Activated CD8-positive, alpha-beta T cell treated with anti-CD3 and anti-CD28 coated beads for 36 hours (primary cell): ENCODE measurements around the gene TRIP13. TPM values are rescaled to one million over a fixed set of nuclear protein-coding genes. Genes with fewer than 3 reads are reported as not detected.

ENCODE experiments used
- ATAC-seq: fragments of 200-7000 bp; cut with Tn5 transposase; one replicate; pipeline ENCODE4 v1.10.0; 2021; ENCODE audit warnings: mild to moderate bottlenecking, moderate library complexity
- CTCF ChIA-PET: fragments of 350-600 bp; sonication (Branson Sonifier 250); formaldehyde crosslinking; loops from one replicate; lab custom pipeline; 2021; ENCODE audit warnings: antibody characterized with exemption; lab: Charles Lee
- POLR2A ChIA-PET: fragments of 350-600 bp; sonication (Branson Sonifier 250); formaldehyde crosslinking; loops from one replicate; lab custom pipeline; 2021; ENCODE audit warnings: antibody characterized with exemption; lab: Charles Lee
- DNase-seq: peaks from one replicate; pipeline ENCODE4 v3.0.0-alpha.2; 2020
- H3K27ac Mint-ChIP-seq: one replicate; pipeline ENCODE4 v1.8.0; 2021; ENCODE audit warnings: mild to moderate bottlenecking, mixed read lengths
- H3K27me3 Mint-ChIP-seq: one replicate; pipeline ENCODE4 v1.8.0; 2021; ENCODE audit warnings: mixed read lengths
- H3K36me3 Mint-ChIP-seq: one replicate; pipeline ENCODE4 v1.8.0; 2021; ENCODE audit warnings: low read depth, mixed read lengths
- H3K4me1 Mint-ChIP-seq: one replicate; pipeline ENCODE4 v1.8.0; 2021; ENCODE audit warnings: low read depth, mixed read lengths
- H3K4me3 Mint-ChIP-seq: one replicate; pipeline ENCODE4 v1.8.0; 2021; ENCODE audit warnings: mild to moderate bottlenecking, moderate library complexity, mixed read lengths
- H3K9me3 Mint-ChIP-seq: one replicate; pipeline ENCODE4 v1.8.0; 2021; ENCODE audit warnings: mixed read lengths
- intact Hi-C: fragments of 100-400 bp; cut with micrococcal nuclease; formaldehyde crosslinking; loops from one replicate; pipeline ENCODE4 v1.10.0; 2022
- total RNA-seq, 2 experiments: library from RNA; stranded (reverse); gene quantifications; one replicate each; pipeline ENCODE4 v1.2.3, GENCODE V29; 2021
- TF ChIP-seq, protein P1 (sequence below): fragments of 200-600 bp; IDR thresholded peaks from one replicate; pipeline ENCODE4 v1.8.0; 2022; ENCODE audit warnings: antibody characterized with exemption, mild to moderate bottlenecking

TRIP13 gene
- total RNA-seq, 2 experiments from 2014 or later = 31.0 to 36.9 TPM

DNA sequence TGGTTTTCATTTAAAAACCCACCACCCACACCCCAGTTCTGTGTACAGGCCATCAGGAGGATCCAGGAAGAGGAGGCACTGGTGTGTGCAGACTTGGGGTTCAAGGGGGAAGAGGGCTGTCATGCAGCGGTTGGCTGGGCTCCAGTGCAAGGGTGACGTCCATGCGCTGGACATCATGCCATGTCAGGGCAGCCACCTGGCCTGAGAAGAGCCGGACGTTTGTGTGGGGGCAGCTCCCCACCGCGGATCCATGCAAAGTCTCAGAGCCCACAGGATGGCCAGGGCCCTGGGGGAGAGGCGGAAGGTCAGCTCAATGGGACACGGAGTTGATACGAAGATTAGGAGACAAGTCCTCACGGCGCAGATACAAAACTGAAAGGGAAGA lies 11.1 kb upstream of the TRIP13 start:
- intact Hi-C loops = no loop called here
- H3K27ac Mint-ChIP-seq = no peak overlapping the region

DNA sequence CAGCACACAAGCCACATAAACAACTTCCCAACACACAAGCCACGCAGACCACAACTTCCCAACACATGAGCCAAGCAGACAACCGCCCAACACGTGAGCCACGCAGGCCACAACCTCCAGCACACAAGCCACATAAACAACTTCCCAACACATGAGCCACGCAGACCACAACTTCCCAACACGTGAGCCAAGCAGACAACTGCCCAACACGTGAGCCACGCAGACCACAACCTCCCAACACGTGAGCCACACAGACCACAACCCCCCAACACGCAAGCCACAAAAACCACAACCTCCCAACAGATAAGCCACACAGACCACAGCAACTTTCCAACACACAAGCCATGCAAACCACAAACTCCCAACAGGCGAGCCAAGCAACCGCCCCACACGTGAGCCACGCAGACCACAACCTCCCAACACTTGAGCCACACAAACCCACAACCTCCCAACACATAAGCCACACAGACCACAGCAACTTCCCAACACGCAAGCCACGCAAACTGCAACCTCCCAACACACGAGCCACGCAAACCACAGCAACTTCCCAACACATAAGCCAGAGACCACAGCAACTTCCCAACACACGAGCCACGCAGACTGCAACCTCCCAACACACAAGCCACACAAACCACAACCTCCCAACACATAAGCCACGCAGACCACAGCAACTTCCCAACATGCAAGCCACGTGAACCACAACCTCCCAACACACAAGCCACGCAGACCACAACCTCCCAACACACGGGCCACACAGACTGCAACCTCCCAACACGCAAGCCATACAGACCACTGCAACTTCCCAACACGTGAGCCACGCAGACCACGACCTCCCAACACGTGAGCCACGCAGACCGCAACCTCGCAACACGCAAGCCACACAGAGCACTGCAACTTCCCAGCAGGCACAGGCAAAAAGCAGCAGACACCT lies 10.2 kb upstream of the TRIP13 start:
- Mint-ChIP-seq H3K36me3 (peaks cover 70% of the 10 kb centered on the region), H3K27me3 (no peaks in the 10 kb centered on the region), H3K4me3 (peak overlapping the region; percentile 31), H3K27ac (peak overlapping the region; percentile 77), H3K4me1 (peaks cover 16% of the 10 kb centered on the region), H3K9me3 (peaks cover 7% of the 10 kb centered on the region)
- intact Hi-C loops = no loop called here
- ATAC-seq (no peak), DNase-seq (no peak)
- ChIA-PET CTCF (no interaction called here), POLR2A (no interaction called here)
- TF ChIP-seq, protein P1, sequence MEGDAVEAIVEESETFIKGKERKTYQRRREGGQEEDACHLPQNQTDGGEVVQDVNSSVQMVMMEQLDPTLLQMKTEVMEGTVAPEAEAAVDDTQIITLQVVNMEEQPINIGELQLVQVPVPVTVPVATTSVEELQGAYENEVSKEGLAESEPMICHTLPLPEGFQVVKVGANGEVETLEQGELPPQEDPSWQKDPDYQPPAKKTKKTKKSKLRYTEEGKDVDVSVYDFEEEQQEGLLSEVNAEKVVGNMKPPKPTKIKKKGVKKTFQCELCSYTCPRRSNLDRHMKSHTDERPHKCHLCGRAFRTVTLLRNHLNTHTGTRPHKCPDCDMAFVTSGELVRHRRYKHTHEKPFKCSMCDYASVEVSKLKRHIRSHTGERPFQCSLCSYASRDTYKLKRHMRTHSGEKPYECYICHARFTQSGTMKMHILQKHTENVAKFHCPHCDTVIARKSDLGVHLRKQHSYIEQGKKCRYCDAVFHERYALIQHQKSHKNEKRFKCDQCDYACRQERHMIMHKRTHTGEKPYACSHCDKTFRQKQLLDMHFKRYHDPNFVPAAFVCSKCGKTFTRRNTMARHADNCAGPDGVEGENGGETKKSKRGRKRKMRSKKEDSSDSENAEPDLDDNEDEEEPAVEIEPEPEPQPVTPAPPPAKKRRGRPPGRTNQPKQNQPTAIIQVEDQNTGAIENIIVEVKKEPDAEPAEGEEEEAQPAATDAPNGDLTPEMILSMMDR = no peak

More for the DNA sequence above, 11.1 kb upstream of the TRIP13 start:
- CTCF ChIA-PET = no interaction called here
- TF ChIP-seq, protein P1 = no peak
- Mint-ChIP-seq H3K4me1 (peaks cover 16% of the 10 kb centered on the region), H3K27me3 (no peaks in the 10 kb centered on the region), H3K9me3 (peaks cover 7% of the 10 kb centered on the region), H3K4me3 (no peak overlapping the region), H3K36me3 (peaks cover 66% of the 10 kb centered on the region)
- DNase-seq (no peak), ATAC-seq (no peak)
- POLR2A ChIA-PET = no interaction called here

DNA sequence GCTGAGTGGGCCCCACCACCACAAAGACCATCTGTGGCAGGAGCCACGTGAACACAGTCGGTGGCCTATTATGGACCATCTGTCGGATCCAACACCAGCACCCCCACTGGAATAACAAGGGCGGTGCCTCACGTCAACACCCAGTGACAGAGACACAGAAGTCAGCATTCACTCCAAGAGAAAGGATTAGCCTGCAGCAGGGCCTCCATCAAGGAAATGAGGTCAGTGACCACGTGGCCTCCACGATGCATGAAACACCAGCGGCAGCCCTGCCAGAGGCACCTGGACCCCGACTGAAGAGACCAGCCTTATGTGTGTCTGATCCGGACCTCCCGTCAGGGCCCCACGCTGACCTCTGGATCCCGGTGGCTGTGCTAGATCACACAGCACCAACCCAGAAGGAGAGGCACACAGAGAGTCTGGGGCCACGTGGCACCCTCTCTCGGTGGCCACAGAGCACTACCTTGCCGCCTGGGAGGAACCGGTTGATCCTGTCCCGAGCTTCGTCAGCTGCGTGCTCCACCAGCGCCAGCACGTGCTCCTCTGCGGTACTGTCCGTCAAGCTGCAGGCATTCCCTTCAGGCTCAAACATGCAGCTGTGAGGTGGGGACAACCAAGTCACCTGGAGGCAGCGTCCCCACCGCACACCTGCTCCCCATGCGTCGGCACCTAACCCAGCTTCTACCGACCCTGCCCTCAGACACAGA lies 9.1 kb upstream of the TRIP13 start:
- no peaks in the 10 kb centered on the region for H3K27me3 Mint-ChIP-seq
- no peak overlapping the region for H3K4me3 Mint-ChIP-seq
- CTCF ChIA-PET = no interaction called here
- intact Hi-C loops = no loop called here
- peaks cover 70% of the 10 kb centered on the region for H3K36me3 Mint-ChIP-seq
- no peak for DNase-seq
- ATAC-seq = no peak
- H3K4me1 Mint-ChIP-seq = peaks cover 22% of the 10 kb centered on the region
- POLR2A ChIA-PET = interaction anchor here (1.2 kb wide), 1 partner anchor 8 kb away, joined by 3 read pairs; no protein-coding TSS in a partner anchor
- TF ChIP-seq, protein P1 = no peak
- no peak overlapping the region for H3K27ac Mint-ChIP-seq
- peaks cover 7% of the 10 kb centered on the region for H3K9me3 Mint-ChIP-seq

DNA sequence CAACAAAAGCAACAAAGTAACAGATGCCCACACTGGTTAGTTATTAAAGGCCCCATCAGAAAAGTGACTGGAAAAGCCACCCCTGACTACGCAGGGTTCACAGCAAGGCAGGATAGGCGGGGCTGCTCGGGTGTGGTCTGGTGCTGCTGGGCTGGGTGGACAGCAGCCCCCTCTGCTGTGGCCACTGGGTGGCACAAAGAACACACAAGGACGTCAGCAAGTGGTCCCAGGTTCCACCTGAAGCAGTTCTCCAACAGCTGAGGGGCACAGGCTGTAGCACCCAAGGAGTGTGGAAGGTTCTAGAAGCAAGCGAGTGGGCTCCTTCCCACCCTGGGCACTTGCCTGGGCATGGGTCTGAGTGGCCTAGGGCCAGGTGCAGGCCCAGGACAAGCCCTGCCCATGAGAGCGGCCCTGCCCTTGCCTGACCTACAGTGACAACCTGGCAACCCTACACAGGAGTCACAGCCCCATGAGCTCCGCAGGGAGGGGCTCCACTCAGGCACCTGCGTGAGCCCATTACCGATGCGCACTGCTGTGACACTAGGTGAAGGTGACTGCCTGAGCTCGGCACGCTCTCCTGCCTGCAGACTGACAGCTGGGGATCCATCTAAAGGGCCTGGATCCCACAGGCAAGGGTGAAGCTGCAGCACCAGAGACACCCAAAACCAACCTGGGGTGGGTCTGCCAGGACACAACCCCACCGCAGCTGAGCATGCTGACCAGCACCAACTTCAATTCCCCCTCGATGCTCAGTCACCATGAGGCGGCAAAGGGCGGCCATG lies 8.1 kb upstream of the TRIP13 start:
- ChIA-PET CTCF (no interaction called here), POLR2A (interaction anchor here (1.1 to 1.2 kb wide), 2 partner anchors 7 to 10 kb away, joined by 3 read pairs; no protein-coding TSS in a partner anchor)
- Mint-ChIP-seq H3K9me3 (peaks cover 7% of the 10 kb centered on the region), H3K36me3 (peaks cover 77% of the 10 kb centered on the region), H3K4me1 (peaks cover 24% of the 10 kb centered on the region), H3K27me3 (no peaks in the 10 kb centered on the region), H3K4me3 (no peak overlapping the region), H3K27ac (no peak overlapping the region)
- intact Hi-C loops = no loop called here
- TF ChIP-seq, protein P1 = no peak
- DNase-seq (no peak), ATAC-seq (no peak)
